ELR (cell line): ENCODE data around the gene SCNN1A.
"Not testable (repeated sequence)": the region's sequence is repeated elsewhere in the genome, so short reads cannot be mapped to it uniquely, and the experiment has no call there.

ENCODE experiments used
- DNase-seq: peaks from one replicate; pipeline ENCODE4 v3.0.0-alpha.2; 2015; ENCODE audit warnings: low read depth

SCNN1A gene

DNA sequence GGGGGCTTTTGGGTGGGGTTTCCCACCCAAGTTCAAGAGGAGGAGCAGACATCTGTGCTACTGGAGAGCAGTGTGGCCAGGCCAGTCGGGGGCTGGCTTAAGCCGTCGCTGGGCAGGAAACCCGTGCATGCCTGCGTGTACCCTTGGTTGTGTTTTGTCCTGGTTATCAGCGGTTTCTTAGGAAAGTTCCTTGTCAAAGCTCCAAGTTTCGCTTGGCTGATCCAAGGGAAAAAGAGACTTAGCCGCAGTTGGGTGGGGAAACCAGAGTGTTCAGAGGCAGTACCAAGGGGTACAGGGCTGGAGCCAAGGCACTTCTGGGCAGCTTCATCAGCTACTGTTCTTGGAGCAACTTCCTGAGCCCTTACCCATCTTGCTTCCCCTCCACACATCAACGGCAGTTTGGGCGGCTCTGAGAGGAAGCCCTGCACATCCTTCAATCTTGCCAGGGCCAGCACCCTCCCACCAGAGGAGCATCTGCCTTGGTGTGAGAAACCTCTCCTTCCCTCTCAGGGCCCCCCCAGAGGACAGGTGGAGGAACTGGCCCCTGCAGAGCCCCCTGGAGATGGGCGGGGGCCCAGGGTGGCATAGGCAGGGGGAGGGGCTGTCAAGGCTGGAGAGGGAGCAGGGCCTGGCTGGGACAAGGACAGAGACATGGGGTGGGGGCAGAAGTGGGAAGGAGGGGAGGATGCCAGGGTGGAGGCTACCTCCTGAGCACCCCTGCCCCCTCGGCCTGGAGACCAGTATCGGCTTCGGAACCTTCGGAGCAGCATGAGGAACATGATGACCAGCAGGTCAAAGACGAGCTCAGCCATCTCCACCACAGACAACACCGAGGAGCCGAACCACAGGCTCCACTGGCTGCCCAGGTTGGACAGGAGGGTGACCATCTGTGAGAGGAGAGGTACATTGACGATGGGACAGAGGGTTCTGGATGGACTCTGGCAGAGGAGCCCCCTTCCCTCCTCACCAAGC, 27.7 kb downstream of the SCNN1A start:
- no peak for DNase-seq

DNA sequence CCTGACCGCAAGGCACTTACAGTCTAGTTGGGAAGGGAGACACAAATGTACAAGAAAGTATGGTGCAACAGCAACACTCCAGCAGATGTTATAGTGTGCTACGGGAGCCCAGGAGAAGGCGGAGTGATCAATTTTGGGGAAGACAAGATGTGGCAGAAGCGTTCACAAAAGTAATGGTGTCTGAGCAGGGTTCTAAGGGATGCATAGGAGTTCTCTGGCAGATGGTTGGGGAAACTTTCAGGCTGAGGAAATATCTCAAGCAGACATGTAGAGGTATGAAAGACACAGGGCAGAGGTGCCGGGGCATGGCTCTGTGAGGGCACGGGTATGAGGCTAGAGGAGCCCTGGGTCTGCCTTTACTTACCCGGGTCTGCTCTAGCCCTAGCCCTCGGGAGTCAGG, 28.4 kb downstream of the SCNN1A start:
- DNase-seq, result no peak

DNA sequence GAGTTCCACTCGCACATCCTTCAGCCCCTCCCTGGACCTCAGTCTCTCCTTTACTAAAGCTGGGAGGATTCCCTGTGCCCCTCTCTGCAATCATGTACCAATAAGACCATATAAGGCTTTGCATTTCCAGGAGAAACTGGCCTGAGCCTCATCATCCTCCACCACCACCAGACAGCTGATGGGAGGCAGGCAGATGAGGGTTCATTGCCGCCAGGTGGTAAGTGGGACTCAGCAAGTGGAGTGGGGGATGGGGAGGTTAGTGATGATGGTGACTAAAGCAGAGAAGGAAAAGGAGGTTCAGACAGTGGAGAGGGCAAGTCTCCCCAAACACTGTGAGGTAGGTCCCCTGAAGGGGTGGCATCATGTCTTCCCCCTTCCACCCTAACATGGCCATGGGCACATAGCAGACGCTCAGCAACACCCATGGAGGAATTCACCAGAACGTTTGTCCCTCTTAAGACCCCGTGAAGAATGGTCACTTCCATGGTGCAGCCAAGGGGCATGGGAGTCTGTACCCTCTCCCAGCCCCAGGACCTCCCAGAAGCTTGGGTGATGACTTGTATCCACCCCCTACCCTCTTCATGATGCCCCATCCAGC, 29.0 kb downstream of the SCNN1A start:
- no peak for DNase-seq

DNA sequence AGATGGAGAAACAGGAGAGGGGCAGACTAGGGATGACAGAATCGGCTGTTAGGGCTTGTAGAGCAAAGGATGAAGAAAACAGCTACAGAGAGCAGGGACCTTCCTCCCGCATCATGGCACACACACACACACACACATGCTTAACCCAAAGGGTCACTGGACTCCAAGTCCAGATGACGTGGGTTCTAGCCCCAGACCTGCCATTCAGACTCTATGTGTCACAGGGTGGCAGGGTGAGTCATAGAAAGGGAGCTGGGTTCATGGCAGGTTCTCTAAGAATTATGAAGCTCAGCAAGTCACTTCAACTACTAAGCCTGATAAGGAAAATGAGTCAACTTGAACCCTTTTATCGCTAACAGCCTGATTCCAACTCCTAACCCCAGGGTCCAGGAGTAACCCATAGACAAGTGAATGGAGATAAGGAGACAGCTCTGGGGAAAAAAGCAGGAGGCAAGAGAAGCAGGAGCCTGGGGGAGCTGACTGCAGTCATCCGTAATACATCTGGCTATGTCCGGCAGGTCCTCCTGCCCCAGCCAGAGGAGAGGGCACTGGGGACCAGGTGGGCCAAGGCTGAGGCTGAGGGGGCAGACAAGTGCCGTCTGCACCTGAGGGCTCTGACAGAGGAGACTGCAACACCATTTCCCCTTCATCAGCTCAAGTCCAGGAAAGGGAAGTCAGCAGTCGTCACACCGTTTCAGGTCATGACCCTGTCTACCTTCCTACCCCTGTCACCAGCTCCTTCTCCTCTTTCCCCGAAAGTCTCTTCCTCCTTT, 29.9 kb downstream of the SCNN1A start:
- peak; percentile 99 for DNase-seq

DNA sequence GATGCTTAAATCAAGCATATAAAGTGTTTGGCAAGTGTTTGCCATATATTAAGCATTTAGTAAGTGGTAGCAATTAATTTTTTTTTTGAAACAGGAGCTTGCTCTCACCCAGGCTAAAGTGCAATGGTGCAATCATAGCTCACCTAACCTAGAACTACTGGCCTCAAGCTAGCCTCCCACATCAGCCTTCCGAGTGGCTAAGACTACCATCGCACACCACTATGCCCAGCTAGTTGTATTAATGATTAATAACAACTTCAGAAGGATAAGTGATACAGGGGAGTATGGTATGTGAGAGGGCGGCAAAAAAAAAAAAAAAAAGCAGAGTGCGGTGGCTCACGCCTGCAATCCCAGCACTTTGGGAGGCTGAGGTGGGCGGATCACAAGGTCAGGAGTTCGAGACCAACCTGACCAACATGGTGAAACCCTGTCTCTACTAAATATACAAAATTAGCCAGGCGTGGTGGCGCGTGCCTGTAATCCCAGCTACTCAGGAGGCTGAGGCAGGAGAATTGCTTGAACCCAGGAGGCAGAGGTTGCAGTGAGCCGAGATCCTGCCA, 31.2 kb downstream of the SCNN1A start:
- DNase-seq, result not testable (repeated sequence)

DNA sequence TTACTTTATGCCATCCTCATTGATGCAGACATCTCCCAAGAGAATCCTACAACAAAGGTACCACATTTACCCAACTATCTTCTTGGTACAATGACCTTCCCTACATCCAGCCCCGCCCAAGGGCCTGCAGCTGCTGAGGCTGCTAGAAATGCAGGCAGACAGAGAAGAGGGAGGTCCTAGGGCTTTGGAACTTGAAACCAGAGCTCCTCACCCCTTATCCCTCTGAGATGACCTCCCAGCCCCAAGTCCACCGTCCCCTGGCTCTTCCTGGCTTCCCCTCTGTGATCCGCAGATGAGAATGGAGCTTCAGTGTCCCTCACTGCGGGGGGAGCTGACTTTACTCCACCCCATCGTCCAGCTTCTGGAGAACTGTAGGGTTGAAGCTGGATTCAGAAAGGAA, 31.8 kb downstream of the SCNN1A start:
- no peak for DNase-seq

DNA sequence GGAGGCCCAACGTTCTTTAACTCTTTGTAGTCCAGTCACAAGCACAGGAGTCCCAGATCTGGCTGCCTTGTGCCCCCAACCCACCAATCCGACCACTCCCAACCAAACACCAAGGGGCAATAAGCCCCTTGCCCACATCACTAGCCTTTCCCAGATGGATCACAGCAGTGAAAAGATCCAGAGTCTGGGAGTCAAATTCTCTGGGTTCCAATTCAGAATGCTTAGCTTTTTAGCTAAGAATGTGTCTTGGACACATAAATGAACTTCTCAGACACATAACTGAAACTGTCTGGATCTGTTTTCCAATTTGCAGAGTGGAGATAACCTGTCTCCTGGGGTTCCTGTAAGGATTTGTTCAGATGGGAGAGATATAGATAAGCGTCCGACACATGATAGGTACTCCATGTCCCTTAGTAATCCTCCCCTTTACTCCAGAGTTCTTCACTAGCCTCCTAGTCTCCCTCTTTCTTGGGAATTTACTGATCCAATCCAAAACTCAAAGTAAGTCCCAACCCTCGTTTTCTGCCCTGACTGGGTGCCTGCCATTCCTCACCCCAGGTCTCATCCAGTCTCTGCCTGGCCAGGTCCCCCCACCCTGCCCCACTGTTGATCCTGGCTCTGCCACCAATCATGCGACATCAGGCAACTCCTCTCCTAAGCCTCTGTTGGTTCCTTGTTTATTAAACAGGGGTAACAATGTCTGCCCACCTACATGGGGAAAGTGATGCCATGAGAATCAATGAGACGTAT, 33.0 kb downstream of the SCNN1A start:
- DNase-seq, result no peak

DNA sequence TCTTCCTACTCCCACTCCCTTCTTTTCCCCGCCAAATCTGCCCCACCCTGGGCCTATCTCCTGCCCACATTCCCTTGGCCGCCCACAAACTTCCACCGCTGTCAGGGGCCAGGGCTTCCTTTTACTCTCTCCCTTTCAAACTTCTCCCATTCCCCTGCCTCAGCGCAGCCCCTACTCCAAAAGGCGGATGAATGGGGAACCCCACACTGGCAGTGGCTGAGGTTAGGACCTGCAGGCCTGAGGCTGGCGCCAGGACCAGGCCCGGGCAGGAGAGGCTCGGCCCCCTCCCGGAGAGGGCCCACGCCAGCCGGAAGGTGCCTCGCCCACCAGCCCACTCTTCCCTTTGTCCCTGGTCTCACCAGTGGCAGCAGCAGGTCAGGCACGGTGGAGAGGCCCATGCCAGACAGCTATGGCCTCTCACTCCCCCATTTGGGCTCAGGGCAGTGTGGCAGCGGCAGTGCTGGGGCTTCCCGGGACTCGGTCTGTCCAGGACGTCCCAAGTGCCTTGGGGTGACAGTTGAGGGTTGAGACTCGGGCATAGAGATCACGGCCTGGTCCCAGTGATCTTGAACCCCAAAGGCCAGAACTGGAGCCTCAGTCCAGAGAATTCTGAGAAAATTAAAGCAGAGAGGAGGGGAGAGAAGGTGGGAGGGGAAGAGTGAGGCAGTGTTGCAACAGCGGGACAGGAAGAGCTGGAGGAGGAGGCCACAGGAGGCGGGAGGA, 33.8 kb downstream of the SCNN1A start, which contains the start of gene TNFRSF1A:
Gene TNFRSF1A, minus strand, starts transcription at position 660 of the 723 bp plus-strand sequence. Its CDS starts 262 bp downstream, at position 398.
- DNase-seq, result peak; percentile 87

DNA sequence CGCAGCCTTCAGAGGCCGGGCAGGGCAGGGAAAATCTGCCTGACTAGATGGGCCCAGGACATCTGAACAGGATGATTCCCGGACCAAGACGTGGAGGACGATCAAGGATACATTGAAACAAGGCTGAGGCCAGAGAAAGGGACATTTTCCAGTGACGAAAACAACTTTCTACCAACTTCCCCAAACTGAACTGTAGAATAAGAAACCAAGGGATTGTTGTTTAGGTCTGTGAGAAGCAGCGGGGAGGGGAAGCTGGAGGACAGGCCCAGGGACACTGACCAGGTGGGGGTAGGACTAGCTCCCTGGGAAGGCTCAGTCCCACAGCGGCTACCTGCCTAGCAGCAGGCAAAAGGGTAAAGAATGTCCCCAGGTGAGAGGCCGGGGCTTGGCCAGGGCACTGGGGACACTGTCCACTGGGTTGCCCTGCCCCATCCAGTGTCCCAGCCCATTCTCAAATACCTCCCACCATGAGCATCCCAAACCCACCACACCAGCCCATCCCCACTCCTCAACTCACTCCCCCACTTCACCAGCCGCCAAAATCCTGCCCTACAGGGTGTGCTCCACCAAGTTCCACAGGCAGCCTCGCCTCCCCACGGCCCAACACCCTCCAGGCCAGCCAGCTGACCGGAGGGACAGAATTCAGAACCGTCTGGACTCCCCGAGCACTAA, 34.5 kb downstream of the SCNN1A start:
- no peak for DNase-seq

DNA sequence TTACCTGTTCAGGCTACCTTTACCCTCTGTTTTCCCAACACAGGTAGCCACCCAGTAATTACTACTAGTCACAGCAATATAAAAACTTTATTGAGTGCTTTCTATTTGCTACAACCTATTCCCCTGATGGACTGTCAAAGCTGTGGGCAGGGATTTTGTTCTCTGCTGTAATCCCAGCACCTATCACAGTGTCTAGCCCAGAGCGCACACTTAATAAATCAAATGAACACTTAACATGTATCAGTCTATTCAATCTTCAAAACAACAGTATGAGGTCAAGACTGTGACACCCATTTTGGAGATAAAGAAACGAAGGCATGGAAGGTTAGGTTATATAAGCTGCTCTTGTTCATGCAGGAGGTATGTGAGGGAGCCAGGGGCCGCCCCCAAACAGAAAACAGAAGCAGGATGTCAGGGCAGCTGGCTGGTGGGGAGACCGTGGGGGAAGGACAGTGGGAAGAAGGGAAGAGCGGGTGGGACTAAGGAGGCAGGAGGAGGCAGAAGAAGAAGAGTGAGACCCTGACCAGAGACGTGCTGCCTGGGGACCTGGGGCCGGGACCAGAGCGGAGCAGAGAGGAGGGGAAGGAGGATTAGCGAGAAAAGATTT, 35.2 kb downstream of the SCNN1A start:
- DNase-seq, result peak; percentile 86

DNA sequence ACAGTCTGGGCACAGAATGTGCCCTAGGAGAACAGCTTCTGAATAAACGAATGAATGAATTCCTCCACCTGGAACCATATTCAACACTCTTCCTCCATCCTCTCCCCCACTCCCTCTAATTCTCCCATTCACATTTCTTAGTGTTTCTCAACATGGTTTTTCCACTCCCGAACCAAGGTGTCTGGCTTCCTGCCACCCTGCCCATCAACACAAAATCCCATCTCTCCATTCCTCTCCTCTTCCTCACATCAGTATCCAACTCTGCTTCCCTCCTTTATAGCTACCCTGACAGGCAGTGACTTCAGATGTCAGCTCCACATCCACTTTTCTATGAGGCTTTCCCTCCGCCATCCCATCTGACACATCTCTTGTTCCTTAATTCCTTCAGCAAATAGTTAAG, 36.4 kb downstream of the SCNN1A start:
- DNase-seq, result no peak

DNA sequence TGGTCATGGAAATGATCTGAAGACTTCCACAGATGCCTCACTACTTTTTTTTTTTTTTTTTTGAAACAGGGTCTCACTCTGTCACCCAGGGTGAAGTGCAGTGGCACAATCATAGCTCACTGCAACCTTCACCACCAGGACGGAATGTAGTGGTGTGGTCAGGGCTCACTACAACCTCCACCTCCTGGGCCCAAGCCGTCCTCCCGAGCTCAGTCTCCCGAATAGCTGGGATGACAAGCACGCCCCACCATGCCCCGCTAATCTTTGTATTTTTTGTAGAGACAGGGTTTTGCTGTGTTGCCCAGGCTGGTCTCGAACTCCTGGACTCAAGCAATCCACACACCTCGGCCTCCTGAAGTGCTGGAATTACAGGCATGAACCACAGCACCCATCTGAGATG, 36.8 kb downstream of the SCNN1A start:
- DNase-seq, result not testable (repeated sequence)

DNA sequence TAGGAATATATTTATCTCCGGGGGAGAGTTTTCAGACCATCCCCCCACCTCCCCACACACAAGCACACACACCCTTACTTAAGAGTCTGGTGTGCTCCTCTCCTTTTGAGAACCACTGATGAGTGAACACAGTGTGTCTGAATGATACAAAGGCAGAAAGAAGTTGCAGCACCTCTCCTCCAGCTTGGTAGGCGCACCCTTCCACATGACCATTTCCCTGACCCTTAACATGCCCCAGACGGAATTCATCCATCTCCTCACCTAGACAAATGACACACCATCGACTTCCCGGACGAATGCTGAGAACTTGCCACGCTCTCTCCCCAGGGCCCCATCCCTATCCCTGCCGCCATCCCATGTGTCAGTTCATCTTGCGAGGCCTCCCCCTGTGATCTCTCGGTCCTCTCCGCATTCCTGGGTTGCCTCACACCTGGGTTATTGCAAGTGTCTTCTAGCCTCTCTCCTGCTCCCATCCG, 37.4 kb downstream of the SCNN1A start:
- DNase-seq, result peak; percentile 43

DNA sequence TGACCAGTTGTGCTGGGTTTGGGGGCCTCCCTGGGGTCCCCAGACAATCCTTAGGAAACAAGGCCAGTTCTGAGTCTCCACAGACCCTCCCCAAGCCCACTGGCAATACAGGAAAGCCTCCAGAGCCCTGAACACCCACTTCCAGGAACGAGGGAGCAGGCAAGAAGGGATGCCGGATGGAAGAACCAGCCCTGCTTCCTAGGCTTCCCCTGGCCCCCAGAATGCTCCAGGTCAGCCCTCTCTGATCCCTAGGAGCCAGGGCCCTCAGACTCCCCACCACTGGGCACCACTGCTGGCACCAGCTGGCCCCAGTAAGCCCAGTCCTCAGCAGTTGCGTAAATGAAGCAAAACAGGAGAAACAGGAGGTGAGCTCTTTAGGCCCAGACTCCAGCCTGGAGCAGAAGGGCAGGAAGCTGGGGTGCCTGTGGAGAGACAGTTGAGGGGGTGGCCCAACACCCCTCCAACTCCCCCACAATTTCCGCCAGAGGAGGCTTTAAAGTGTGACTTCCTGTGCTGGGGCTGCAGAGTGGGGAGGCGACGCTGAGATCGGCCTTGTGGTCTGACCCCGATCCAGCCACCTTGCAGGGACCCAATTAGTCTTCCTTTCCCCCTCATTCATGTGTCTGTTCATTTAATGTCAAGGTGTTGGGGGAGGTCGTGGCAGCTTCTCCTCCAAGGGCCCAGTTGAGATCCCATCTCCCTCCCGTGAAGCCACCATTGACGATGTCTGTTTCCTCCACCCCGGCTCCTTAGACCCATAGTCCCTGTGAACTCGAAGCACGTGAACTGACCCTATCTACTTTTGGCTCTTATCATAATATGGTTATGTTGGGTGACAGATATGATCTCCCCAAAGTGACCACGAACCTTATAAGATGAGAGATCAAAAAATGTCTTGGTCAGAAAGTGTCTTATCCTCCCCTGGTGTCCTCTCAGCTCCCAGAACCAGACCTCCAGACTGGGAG, 38.2 kb downstream of the SCNN1A start:
- DNase-seq, result peak; percentile 42

DNA sequence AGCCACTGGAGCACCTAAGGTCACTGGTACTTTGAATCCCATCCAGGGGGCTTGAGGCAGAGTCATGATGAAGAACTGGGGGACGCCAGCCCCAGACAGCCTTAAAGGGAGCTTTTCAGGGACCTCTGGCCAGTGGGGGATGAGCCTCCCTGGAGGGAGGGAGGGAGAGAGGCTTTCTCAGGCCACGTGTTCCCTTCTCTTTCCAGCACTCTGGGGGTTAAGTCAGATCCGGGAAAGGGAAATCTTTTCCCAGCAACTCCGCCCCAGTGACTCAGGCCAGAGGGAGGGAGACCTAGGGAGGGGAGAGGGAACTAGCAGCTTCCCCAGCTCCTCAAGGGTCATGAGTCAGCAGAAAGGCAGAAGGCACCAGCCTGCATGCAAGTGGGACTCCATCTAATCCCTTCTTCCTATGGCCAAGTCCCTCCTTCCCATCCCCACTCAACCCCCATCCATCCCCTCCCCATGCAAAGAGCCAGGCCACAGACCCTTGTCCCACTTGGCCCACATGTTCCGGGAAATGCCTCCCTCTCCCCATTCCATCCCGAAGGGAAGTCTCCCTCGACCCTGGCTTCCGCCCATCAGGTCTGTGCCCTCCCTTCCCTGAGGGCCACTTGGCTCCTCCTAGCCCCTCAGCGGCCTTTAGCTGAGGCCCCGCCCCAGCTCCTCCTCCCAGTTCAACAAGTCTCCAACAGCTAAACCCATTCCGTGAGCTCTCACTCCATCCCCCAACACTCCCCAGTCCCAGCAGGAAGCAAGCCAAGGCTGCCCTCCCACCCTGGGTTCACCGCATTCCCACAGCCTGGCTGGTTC, 39.1 kb downstream of the SCNN1A start:
- peak; percentile 100 for DNase-seq

DNA sequence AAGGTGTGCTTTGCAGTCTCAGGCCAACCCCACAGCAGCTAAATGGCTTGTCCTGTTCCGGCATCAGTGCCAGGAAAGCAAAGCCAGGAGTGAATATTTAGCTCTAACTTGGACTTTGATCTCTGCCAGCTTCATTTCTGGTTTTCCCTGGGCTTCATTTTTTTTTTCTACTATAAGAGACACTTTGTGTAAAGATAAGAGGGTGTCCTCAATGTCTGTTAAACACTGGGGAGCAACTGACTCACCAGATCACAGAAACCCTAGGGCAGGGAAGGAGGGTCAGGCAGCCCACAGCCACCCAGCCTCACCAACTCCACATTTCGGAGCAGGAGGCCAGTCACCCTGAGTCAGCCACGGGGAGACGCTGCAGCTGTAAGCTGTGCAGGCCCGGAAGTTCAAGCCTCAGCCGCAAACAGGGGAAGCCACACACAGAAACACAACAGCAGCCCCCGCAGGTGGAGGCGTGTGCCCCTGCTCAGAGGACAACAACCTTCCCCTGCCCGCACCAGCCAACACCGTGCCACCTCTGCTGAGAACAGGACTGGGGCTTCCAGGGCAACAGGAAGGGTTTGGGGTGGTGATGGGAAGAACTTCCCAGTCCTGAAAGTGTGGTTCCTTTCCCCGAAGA, 39.8 kb downstream of the SCNN1A start:
- DNase-seq, result peak; percentile 97

DNA sequence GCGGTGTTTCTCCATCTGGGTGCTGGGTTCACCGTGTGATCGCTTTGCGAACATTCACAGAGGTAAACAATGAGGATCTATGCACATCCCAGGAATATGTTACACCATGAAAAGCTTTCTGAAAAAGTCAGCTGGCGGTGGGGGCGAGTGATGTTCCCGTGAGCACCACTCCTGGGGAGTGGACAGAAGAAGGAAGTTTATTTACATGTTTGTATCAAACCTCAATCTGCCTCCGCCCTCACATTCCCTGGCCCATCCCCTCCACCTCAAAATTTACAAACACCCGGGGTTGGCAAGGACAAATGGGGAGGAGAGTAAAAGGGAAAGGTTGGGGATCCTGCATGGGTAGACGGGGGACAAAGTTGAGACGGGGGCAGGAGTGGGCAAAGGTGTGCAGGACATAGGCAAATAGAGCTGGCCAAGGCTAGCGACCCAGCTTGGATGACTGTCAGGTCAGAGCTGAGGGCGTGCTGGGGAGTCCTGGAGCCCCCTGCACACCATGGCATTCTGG, 40.4 kb downstream of the SCNN1A start:
- no peak for DNase-seq
